Mesenchymal stem cell (in vitro differentiated cells and primary cell): ENCODE data around the gene AHCYL1.
A peak's percentile ranks its signal among the peaks of the same experiment; 100 is the strongest.
"Not testable (repeated sequence)": the region's sequence is repeated elsewhere in the genome, so short reads cannot be mapped to it uniquely, and the experiment has no call there.

Experiments
- DNase-seq: peaks from one replicate; pipeline ENCODE4 v3.0.0-alpha.2; 2013
- H2AFZ ChIP-seq: one replicate; pipeline ENCODE4 v1.6.1; 2013; ENCODE audit warnings: low read depth, mild to moderate bottlenecking, control low read depth, inconsistent platforms, low read length, moderate library complexity
- H2AK5ac ChIP-seq: 2 replicates; pipeline ENCODE4 v1.6.1; 2013; ENCODE audit warnings: low read length, moderate library complexity, mild to moderate bottlenecking, inconsistent platforms; ENCODE audit not compliant: severe bottlenecking
- H2BK120ac ChIP-seq: one replicate; pipeline ENCODE4 v1.6.1; 2013; ENCODE audit warnings: low read depth, mild to moderate bottlenecking, inconsistent platforms, low read length, moderate library complexity
- H2BK12ac ChIP-seq, 2 experiments: one replicate each; pipeline ENCODE4 v1.6.1; 2013; ENCODE audit warnings: inconsistent platforms in 2 of 2, low read length in 2 of 2, mild to moderate bottlenecking in 2 of 2, moderate library complexity in 2 of 2, control low read depth in 1 of 2
- H2BK15ac ChIP-seq: one replicate; pipeline ENCODE4 v1.6.1; 2013; ENCODE audit warnings: mild to moderate bottlenecking, low read depth, inconsistent platforms; ENCODE audit not compliant: poor library complexity, severe bottlenecking
- H2BK5ac ChIP-seq: 2 replicates; pipeline ENCODE4 v1.6.1; 2013; ENCODE audit warnings: low read depth, mild to moderate bottlenecking, low read length, control low read depth, inconsistent platforms; ENCODE audit not compliant: poor library complexity, severe bottlenecking
- H3K14ac ChIP-seq, 2 experiments: one replicate each; pipeline ENCODE4 v1.6.1; 2013; ENCODE audit warnings: inconsistent platforms in 2 of 2, low read length in 2 of 2, control low read depth in 1 of 2, mild to moderate bottlenecking in 1 of 2, moderate library complexity in 1 of 2
- H3K18ac ChIP-seq, 2 experiments: one replicate each; pipeline ENCODE4 v1.6.1; 2013; ENCODE audit warnings: inconsistent platforms in 2 of 2, low read length in 2 of 2, control low read depth in 1 of 2, low read depth in 1 of 2, mild to moderate bottlenecking in 1 of 2
- H3K23ac ChIP-seq, 2 experiments: one replicate each; pipeline ENCODE4 v1.6.1; 2013; ENCODE audit warnings: inconsistent platforms in 2 of 2, low read length in 2 of 2, mild to moderate bottlenecking in 2 of 2, moderate library complexity in 2 of 2, control low read depth in 1 of 2
- H3K27ac ChIP-seq: 2 replicates; pipeline ENCODE4 v1.5.1; 2013; ENCODE audit warnings: mild to moderate bottlenecking, moderate library complexity, low read length, control low read depth, inconsistent platforms; ENCODE audit not compliant: poor library complexity, severe bottlenecking
- H3K27me3 ChIP-seq, 2 experiments: 2 replicates each; pipeline versions ENCODE4 v1.6.1 to v1.7.0; 2013; ENCODE audit warnings: low read length in 2 of 2, mild to moderate bottlenecking in 2 of 2, moderate library complexity in 2 of 2, control low read depth in 1 of 2, inconsistent platforms in 1 of 2; ENCODE audit not compliant: control insufficient read depth in 1 of 2, insufficient read depth in 1 of 2
- H3K36me3 ChIP-seq, 2 experiments: 2 replicates each; pipeline versions ENCODE4 v1.6.1 to v1.7.0; 2013; ENCODE audit warnings: low read length in 2 of 2, control low read depth in 1 of 2, inconsistent platforms in 1 of 2, low read depth in 1 of 2, mild to moderate bottlenecking in 1 of 2; ENCODE audit not compliant: insufficient read depth in 2 of 2, control insufficient read depth in 1 of 2
- H3K4ac ChIP-seq, 2 experiments: one replicate each; pipeline ENCODE4 v1.6.1; 2013; ENCODE audit warnings: inconsistent platforms in 2 of 2, low read length in 2 of 2, mild to moderate bottlenecking in 2 of 2, moderate library complexity in 2 of 2, control low read depth in 1 of 2, low read depth in 1 of 2
- H3K4me1 ChIP-seq: 2 replicates; pipeline ENCODE4 v1.6.1; 2013; ENCODE audit warnings: low read depth, low read length, control low read depth; ENCODE audit not compliant: control insufficient read depth, insufficient read depth
- H3K4me2 ChIP-seq: 2 replicates; pipeline ENCODE4 v1.6.1; 2013; ENCODE audit warnings: low read length, mild to moderate bottlenecking, inconsistent platforms; ENCODE audit not compliant: poor library complexity, severe bottlenecking
- H3K4me3 ChIP-seq, 2 experiments: 2 replicates each; pipeline versions ENCODE4 v1.5.1 to v1.7.0; 2013; ENCODE audit warnings: low read length in 2 of 2, mild to moderate bottlenecking in 2 of 2, control low read depth in 1 of 2, low read depth in 1 of 2; ENCODE audit not compliant: insufficient read depth in 1 of 2
- H3K79me1 ChIP-seq: replicated peaks from 2 replicates; pipeline ENCODE4 v1.6.1; 2013; ENCODE audit warnings: mild to moderate bottlenecking, control low read depth, low read length, inconsistent platforms; ENCODE audit not compliant: poor library complexity, severe bottlenecking
- H3K9ac ChIP-seq: 2 replicates; pipeline ENCODE4 v1.7.0; 2013; ENCODE audit warnings: mild to moderate bottlenecking, low read length, moderate library complexity
- H3K9me3 ChIP-seq: 2 replicates; pipeline ENCODE4 v1.7.0; 2013; ENCODE audit warnings: mild to moderate bottlenecking, low read length; ENCODE audit not compliant: control insufficient read depth
- H4K8ac ChIP-seq: one replicate; pipeline ENCODE4 v1.6.1; 2013; ENCODE audit warnings: inconsistent platforms, mild to moderate bottlenecking, low read length, moderate library complexity
- H4K91ac ChIP-seq: one replicate; pipeline ENCODE4 v1.6.1; 2013; ENCODE audit warnings: mild to moderate bottlenecking, low read length, inconsistent platforms
- WGBS: methylation state at CpG from one replicate; pipeline ENCODE4 v1.1.7; 2013; ENCODE audit warnings: mixed read lengths; 5-methylcytosine and 5-hydroxymethylcytosine counted together

AHCYL1 gene

DNA sequence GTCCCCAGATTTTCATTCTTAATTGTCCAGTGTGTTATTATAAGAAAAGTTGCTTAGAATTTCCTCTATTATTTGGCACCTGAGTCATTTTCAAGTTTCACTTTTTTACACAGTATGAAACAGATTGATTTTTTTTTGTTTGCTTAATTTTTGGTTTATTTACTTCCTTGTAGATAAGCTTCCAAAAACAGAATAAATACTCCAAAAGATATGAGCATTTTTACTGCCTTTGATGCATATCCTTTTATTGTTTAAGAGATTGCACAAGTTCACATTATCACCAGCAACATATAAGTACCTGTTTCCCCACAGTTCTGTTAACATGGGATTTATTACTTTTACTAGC lies 36.3 kb upstream of the AHCYL1 start:
- Histone ChIP-seq H3K27ac (no peak overlapping the region), H2BK12ac (no peak overlapping the region), H3K23ac (no peak overlapping the region), H3K4me3 (no peak overlapping the region), H2BK5ac (no peak overlapping the region), H2AK5ac (no peak overlapping the region), H3K9ac (no peak overlapping the region), H3K4ac (no peak overlapping the region), H3K9me3 (no peaks in the 10 kb centered on the region), H3K4me2 (no peak overlapping the region), H3K36me3 (no peaks in the 10 kb centered on the region), H2BK15ac (no peak overlapping the region), H2AFZ (no peak overlapping the region), H3K27me3 (no peaks in the 10 kb centered on the region), H3K14ac (no peak overlapping the region), H4K8ac (no peak overlapping the region), H2BK120ac (no peak overlapping the region), H3K18ac (no peak overlapping the region), H3K79me1 (no peaks in the 10 kb centered on the region), H4K91ac (no peak overlapping the region), H3K4me1 (no peaks in the 10 kb centered on the region)
- DNase-seq: no peak

GRCh38 chr1:109950038-109950437 lies 34.5 kb upstream of the AHCYL1 start:
- no CpG with 5 or more reads among the region's 1 CpG for WGBS

DNA sequence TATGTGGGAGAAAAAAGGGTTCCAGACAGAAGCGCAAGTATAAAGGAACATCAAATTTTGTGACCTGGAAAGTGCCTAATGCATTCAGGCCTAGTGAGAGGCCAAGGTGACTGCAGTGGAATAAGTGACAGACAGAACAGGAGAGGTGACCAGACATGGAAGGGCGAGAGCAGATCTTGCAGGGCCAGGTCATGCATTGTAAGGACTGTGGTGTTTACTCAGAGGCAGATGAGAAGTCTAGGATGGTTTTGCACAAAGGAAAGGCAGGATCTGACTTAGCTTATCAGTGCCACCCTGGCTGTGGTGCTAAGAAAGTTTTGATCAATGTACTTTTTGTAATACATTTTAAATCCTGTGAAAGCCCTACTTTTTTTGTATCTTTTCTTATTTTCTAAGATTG lies 34.1 kb upstream of the AHCYL1 start:
- Histone ChIP-seq H3K4me3 (no peak overlapping the region), H3K79me1 (no peaks in the 10 kb centered on the region), H2AFZ (no peak overlapping the region), H3K18ac (no peak overlapping the region), H2BK15ac (peak overlapping the region; percentile 3), H3K9ac (no peak overlapping the region), H3K36me3 (no peaks in the 10 kb centered on the region), H3K4me1 (peaks cover 2% of the 10 kb centered on the region), H3K27me3 (no peaks in the 10 kb centered on the region), H3K4me2 (no peak overlapping the region), H2AK5ac (no peak overlapping the region), H3K27ac (no peak overlapping the region), H4K91ac (no peak overlapping the region), H4K8ac (peak overlapping the region; percentile 82), H2BK12ac (peak overlapping the region in 1 of 2 experiments; percentile 59), H3K14ac (no peak overlapping the region), H3K9me3 (no peaks in the 10 kb centered on the region), H2BK5ac (no peak overlapping the region), H2BK120ac (no peak overlapping the region), H3K23ac (no peak overlapping the region), H3K4ac (no peak overlapping the region)
- 91% methylated on average over 2 of the region's 2 CpGs for WGBS
- DNase-seq: no peak

More at GRCh38 chr1:109950038-109950437, 34.5 kb upstream of the AHCYL1 start:
- Histone ChIP-seq H3K4me2 (no peak overlapping the region), H3K18ac (no peak overlapping the region), H3K79me1 (no peaks in the 10 kb centered on the region), H2BK120ac (no peak overlapping the region), H3K4me3 (no peak overlapping the region), H3K9ac (no peak overlapping the region), H4K8ac (no peak overlapping the region), H3K4ac (no peak overlapping the region), H3K9me3 (no peaks in the 10 kb centered on the region), H3K23ac (no peak overlapping the region), H3K27ac (no peak overlapping the region), H3K4me1 (peaks cover 2% of the 10 kb centered on the region), H2BK15ac (no peak overlapping the region), H4K91ac (no peak overlapping the region), H3K14ac (no peak overlapping the region), H2AK5ac (no peak overlapping the region), H3K36me3 (no peaks in the 10 kb centered on the region), H2BK12ac (no peak overlapping the region), H2AFZ (no peak overlapping the region), H3K27me3 (no peaks in the 10 kb centered on the region), H2BK5ac (no peak overlapping the region)
- DNase-seq: no peak

DNA sequence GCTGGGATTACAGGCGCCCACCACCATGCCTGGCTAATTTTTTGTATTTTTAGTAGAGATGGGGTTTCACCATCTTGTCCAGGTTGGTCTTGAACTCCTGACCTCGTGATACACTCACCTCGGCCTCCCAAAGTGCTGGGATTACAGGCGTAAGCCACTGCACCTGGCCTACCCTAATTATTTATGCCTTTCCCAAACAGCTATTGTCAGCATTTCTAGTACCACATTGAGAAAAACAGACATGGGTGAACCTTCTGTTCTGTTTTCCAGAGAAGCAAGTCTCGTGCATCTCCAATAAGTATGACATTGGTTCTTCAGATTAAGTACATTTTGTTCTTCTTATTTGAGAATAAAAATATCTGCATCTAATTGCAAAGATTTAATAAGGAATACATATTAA lies 33.1 kb upstream of the AHCYL1 start:
- H2BK15ac ChIP-seq, H2BK120ac ChIP-seq, H3K79me1 ChIP-seq, H2AK5ac ChIP-seq, H3K18ac ChIP-seq, DNase-seq, H3K4me2 ChIP-seq, H3K9me3 ChIP-seq, H3K36me3 ChIP-seq, H2BK5ac ChIP-seq, H3K27ac ChIP-seq, H4K8ac ChIP-seq, H3K4me3 ChIP-seq, H3K4ac ChIP-seq, H3K4me1 ChIP-seq, H2BK12ac ChIP-seq, H3K27me3 ChIP-seq, H3K9ac ChIP-seq, H3K23ac ChIP-seq, H2AFZ ChIP-seq, H3K14ac ChIP-seq, H4K91ac ChIP-seq: not testable (repeated sequence)
- 99% methylated on average over 3 of the region's 5 CpGs for WGBS
